GM18873 (cell line): ENCODE measurements around the gene C1S.
A peak's percentile ranks its signal among the peaks of the same experiment; 100 is the strongest.
"Not testable (repeated sequence)": the region's sequence is repeated elsewhere in the genome, so short reads cannot be mapped to it uniquely, and the experiment has no call there.

Source experiments
- ATAC-seq: cut with Tn5 transposase; IDR thresholded peaks from one replicate; pipeline ENCODE4 v1.9.1; 2021; ENCODE audit warnings: mild to moderate bottlenecking, moderate library complexity, moderate number of reproducible peaks; ENCODE audit not compliant: unreplicated experiment, low FRiP score

The C1S gene

DNA sequence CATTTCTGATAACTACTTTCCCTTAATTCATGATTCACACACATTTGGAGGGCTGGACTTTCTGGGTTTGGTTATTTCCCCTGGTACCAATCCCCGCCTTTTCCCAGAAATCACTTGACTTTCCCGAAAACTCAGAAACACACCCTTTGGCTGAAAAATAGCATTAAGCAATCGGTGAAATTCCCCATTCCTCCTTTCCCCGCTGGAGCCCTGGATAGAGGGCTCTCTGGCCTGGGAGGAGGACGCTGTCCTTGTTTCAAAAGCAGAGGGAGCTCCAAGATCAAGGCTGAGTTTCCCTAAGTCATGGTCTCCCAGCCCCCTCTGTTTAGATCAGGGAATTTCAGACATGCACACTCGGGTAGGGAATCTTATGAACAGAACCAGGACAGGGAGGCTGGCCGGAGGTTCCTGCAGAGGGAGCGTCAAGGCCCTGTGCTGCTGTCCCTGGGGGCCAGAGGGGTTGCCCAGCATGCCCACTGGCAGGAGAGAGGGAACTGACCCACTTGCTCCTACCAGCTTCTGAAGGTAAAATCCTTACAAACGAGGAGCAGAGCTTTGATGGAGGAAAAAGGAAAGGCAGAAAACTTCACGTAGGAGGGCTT lies at the start of gene C1S:
TSS of gene C1S (plus strand) at position 366 of the 602 bp plus-strand sequence. CDS start 1,195 bp downstream, outside the sequence.
- no peak for ATAC-seq

DNA sequence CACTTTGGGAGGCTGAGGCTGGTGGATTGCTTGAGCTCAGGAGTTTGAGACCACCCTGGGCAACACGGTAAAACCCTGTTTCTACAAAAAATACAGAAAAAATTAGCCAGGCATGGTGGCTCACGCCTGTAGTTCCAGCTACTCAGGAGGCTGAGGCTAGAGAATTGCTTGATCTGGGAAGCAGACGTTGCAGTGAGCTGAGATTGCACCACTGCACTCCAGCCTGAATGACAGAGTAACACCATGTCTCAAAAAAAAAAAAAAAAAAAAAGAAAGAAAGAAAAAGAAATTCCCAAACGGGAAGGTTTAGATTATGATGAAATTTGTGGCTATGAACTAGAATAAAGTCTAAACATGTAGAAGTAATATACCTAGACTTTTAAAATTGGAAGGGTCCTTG lies 49.1 kb upstream of the C1S start:
- ATAC-seq: not testable (repeated sequence)

DNA sequence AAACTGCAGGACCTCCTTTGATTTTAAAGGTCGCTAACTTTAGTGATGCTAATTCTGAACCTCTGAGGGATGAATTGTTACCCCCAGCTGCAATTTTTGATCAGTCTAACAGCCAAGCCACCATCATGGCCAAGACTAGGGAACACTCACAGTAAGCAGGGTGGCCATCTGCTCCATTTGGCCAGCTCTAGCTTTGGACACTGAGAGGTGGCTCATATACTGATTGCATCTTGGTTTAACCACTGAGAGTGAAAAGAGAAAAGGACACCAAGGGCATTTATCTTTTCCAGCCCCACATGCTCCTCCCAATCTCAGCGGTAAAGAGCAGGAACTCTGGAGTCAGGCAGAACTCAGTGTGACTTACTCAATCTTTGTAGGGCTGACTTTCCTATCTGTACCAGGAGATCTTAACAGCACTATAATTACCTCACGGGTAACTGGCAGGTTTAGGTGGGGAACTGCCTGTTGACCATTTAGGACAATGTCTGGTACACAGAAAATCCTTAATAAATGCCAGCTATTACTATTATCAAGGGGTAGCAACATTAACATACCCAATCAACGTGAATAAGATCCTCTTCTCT lies 48.4 kb upstream of the C1S start:
- no peak for ATAC-seq

DNA sequence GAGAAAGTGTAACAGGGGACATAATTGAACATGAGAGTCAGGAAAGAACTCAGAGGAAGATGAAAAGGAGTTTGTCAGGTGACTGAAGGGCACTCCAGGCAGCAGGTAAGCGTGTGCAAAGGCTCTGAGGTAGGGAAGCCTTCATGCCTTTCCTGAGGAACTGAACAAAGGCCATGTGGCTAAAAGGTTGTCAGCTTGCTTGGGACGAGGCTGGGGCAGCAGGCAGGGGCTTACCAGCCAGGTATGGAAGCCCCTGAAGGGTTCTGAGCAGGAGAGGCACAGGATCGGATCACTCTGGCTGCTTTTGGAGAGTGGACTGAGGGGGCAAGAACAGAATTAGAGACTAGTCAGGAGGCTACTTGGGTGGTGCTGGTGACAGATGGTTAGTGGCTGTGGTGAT lies 47.4 kb upstream of the C1S start:
- no peak for ATAC-seq

DNA sequence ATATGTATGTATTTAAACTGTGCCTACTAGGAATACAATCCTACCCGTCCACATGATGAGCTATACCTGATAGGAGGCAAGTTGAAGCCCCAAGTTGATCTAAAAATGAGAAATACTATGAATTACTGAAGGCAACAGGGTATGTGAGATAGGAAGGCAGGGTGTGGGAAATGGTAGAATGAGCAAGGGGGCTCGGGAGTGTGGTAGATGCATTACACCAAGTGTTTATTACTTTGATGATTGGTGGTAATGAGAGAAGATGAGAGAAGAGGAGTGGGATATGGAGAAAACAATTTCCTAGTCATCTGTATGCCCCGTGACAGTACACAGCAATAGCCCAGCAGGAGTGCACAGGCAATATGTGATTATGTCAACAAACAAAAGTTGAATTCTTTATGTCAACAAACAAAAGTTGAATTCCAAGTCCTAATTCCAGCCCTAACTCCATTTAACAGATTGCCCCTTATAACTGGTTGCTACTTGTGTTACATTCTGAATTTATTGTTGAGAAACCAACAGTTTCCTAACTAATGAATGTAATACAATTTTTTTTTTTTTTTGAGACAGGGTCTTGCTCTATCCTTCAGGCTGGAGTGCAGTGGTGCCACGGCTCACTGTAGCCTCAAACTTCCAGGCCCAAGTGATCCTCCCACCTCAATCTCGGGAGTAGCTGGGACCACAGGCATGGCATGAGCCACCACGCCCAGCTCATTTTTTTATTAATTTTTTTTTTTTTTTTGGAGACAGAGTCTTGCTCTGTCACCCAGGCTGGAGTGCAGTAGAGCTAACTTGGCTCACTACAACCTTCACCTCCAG lies 44.8 kb upstream of the C1S start:
- no peak for ATAC-seq

DNA sequence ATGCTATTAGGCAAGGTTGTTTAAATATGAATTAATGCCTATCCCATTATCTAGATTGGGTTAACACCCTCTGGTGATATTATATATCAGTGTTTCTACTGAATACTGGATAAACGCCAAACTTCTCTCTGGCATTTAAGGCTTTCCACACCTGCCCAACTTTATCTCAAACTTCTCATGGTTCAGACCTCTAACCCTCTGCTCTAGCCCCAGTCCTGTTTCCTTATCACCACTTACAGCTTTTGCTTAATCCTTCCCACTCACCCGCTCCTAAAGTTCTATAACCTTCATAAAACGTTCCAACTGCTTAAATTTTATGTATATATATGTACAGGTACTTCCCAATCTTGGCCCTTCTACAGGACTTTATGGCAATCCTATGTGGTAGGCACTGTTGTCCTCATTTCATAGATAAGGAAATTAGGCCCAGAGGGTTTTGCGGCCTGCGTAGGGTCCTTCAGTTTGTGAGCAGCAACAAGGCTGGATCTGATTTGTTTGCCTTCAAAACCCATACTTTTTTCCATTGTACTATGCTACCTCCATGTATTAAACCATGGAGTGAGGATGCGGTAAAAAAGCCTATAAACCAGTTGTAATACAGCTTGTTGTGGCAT lies 43.5 kb upstream of the C1S start:
- ATAC-seq: no peak

DNA sequence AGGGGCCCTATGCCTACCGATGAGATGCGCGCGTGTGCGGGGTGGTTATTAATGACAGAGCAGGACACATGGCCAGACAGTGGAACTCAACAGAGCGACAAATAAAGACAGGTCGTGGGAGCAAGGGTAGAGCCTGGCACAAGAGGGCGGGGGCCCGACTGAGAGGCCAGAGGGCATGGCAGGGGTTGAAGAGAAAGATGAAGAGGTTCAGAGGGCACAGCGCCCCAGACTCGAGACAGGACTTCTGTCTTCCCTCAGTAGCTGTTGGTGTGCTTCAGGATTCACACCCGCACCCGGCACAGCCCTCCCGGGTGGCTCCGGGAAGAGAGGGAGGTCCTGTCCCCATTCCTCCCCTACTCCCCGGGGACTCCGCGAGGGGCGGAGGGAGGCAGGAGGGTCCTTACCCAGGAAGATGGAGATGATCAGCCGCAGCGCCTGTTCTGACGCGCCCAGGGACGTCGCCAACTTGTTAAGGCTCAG lies 42.6 kb upstream of the C1S start:
- no peak for ATAC-seq

DNA sequence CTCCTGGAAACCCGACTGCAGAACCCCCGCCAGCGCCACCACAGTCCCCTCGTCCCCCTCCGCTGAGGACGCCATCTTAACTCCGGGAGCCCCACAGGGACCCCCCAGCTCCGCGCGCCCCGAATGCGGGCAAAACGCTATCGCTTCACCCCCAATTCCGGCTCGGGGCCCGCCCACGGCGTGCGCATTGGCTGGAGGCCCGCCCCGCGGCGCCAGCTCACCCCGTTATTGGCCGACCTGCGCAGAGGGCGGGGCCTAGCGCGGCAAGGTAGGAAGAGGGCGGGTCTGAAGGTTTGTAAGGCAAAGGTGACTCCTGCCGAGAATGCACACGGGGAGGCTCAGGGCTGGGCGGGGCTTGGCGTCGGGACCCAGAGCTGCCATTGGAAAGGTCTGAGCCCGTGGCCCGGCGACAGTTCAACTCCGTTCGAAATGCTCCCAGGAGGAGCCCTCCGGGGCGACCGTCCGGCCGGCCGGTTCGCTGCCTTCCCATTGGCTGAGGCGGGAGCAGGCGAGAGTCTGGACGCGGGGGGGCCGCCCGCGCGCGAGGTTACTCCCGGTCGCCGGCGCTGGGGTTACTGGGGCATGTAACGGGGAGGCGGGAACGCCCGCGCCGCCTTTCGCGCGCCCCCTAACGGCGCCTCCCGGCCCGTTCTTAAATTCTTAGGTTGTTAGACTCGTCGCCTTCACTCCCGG lies 42.0 kb upstream of the C1S start, which contains the start of gene LPCAT3:
TSS of gene LPCAT3 (minus strand) at position 127 of the 693 bp plus-strand sequence. CDS start at position 75, 52 bp downstream.
- ATAC-seq: peak; percentile 81

DNA sequence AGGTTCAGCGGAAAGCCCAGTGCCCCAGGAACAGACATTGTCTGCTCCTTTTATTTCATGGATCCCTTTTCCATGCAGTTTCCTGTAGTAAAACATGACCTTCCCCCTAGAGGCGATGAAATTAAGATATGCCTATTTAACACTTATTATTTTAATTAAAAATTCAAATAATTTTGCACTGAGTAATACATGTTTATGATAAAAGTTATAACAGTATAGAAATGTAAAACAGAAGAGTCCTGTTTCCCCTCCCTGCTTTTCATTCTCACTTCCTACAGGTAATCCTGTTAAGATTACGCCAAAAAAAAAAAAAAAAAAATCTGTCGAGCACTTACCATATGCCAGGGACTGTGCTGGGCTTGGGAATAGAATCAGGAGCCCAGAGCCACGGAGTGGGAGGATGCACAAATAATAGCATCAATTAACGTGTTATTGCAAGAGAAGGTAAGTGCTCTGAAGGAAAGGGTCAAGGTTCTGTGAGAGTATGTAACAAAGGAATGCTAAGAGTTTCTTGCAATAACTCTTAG lies 41.4 kb upstream of the C1S start:
- no peak for ATAC-seq

DNA sequence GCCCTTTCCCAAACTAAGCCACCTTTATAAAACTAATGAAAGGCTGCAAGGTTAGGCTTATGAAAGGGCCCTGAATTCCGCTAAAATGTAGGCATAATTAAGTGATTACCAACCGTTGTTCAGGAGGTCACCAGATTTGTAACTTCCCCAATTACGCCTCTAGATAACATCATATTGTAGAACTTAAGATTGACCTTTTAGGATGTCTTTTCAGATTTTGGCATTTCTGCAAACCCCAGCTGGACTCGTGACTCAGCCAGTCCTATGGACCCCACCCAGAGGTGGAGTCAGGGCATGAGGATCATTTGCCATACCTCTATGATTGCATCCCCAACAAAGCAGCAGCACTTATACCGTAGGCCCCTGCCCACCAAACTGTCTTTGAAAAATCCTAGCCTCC lies 38.6 kb upstream of the C1S start:
- ATAC-seq: no peak

DNA sequence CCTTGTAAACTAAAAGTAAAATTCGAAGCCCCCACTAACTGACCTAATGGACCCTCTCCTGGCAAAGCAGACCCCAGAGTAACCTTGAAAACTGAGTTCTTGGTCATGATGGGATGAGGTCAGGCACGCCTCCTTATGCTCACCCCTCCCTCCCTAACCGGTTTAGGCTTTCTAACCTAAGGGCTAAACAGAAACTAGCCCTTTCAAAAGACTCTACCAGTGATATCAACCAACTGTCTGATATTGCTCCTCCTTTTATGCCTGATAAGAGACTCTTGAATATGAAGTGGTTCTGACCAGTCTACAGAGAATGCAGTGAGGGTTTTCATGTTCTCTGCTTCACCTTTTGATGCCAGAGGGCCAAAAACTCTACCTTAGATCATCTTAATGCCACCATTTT lies 37.4 kb upstream of the C1S start:
- ATAC-seq: no peak

DNA sequence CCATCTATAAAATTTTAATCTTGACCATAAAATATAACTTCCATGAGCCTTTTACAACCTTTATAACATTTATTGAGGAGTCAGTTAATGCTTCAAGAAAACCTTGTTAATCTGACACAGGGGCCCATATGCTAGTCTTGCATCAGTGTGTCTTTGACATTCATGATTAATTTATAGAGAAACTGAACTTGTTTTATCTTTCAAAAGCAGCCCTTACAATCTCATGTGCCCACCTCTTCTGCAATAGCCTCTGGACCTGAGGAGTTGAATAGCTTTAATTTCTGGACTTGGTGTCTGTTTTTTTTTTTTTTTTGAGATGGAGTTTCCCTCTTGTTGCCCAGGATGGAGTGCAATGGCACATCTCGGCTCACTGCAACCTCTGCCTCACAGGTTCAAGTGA lies 33.7 kb upstream of the C1S start:
- ATAC-seq: no peak

DNA sequence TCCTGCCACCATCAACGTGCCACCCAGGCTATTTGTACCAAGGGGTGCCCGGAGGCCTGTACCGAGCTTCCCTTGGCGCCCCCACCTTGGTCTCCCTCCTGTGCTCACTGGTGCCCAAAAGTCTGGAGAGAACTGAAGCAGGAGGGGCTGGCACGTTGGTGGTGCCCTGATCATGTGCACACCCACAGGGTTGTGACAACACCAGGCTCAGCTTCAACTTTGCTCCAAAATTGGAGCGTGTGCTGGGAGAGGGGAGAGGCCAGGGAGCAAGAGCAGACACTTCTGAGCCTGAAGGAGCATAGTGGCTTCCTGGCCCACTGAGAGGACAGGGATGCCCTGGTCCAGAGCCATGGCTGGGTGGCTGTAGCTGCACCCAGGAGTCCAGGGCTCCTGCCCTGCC lies 29.2 kb upstream of the C1S start:
- no peak for ATAC-seq

DNA sequence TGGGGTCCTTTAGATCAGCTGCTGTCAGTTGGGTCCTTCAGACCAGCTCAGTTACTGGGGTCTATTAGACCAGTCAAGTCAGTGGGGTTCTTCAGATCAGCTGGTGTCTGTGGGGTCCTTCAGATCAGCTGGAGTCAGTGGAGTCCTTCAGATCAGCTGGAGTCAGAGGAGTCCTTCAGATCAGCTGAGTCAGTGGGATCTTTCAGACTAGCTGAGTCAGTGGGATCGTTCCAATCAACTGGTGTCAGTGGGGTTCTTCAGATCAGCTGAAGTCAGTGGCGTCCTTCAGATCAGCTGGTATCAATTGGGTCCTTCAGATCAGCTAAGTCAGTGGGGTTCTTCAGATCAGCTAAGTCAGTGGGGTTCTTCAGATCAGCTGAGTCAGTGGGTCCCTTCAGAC lies 27.5 kb upstream of the C1S start:
- no peak for ATAC-seq

DNA sequence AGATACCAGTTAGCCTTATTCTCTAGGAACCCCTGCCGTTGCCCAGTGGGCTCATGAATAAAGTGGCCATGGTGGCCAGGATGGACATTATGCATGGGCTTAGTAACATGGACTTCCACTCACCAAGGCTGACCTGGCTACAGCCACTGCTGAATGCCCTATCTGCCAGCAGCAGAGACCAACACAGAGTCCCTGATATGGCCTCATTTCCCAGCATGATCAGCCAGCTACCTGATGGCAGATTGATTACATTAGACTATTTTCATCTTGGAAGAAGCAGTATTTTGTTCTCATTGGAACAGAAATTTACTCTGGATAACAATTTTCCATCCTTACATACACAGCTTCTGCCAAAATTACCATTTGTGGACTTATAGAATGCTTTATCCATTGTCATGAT lies 26.1 kb upstream of the C1S start:
- ATAC-seq: no peak

DNA sequence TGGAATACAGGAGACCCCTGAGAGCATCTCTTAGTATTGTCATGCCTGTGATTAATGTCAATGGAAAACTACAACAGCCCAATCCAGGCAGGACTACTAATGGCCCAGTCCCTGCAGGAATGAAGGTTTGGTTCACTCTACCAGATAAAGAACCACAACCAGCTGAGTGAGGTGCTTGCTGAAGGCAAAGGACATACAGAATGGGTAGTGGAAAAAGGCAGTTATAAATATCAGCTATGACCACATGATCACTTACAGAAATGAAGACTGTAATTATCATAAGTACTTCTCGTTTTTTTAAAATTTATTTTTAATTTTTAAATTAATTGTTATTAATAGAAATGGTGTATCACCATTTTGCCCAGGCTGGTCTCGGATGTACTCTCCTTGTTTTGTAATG lies 25.1 kb upstream of the C1S start:
- no peak for ATAC-seq

DNA sequence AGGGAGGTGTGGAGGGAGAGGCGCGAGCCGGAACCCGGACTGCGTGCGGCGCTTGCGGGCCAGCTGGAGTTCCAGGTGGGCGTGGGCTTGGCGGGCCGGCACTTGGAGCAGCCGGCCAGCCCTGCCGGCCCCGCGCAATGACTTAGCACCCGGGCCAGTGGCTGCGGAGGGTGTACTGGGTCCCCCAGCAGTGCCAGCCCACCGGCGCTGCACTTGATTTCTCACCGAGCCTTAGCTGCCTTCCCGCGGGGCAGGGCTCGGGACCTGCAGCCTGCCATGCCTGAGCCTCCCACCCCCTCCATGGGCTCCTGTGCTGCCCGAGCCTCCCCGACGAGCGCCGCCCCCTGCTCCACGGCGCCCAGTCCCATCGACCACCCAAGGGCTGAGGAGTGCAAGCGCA lies 23.1 kb upstream of the C1S start:
- not testable (repeated sequence) for ATAC-seq

DNA sequence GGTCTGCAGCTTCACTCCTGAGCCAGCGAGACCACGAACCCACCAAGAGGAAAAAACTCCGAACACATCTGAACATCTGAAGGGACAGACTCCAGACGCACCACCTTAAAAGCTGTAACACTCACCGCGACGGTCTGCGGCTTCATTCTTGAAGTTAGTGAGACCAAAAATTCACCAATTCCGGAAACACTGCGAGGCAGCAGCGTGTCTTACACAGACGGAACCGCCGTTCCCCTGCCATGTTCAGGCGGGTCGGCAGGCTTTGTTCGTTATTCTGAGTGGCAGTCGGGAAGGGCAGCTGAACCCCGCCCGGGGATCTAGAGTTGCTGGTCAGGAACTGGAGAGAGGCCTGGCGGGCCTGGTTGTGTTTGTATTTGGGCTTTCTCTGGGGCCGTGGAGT lies 21.9 kb upstream of the C1S start:
- no peak for ATAC-seq

DNA sequence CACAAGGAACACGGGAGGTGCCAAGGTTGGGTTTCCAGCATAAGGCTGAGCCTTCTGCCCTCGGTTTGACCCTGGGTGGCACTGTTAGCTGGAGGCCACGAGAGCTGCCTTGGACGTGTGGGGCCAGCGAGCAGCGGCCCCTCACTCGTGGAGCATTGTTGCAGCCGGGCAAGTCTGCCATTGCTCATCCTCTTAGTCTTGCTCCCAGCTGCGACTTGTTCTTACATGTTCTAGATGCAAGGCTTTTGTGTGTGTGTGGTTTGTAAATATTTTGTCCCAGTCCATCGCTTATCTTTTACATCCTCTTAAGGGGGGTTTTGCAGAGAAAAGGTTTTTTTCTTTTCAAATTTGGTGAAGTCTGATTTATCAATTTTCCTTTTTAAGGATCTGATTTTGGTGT lies 21.1 kb upstream of the C1S start:
- no peak for ATAC-seq

DNA sequence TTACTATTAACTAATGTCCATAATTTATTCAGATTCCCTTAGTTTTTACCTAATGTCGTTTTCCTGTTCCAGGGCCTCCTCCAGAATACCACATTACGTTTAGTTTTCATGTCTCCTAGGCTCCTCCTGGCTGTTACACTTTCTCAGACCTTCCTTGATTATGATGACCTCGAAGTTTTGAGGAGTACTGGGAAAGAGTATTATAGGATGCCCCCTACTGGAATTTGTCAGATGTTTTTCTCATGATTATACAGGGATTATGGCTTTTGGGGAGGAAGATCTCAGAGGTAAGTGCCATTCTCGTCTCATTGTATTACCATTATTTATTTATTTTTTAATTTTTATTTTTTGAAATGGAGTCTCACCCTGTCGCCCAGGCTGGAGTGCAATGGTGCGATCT lies 17.7 kb upstream of the C1S start:
- ATAC-seq: no peak
